Measurements from ENCODE around the gene SMG6. TPM values are rescaled to one million over a fixed set of nuclear protein-coding genes. Genes with fewer than 3 reads are reported as not detected.

Gene SMG6
- total and polyA plus RNA-seq, 2 of the 13 experiments (the other 11 are each of a cell fraction or from before 2014, with no cell fraction given), result 4.6 to 14.6 TPM

- TF ChIP-seq THAP11 (CRISPR knock-in tag; IDR thresholded peaks at IDR 0.05) (peak; percentile 79), TRIM24 (CRISPR knock-in tag; IDR thresholded peaks at IDR 0.05) (no peak), ZSCAN29 (CRISPR knock-in tag; conservative IDR thresholded peaks at IDR 0.05) (0 out of 2 replicates have a peak, but pooled peaks have one; percentile 37), DMAP1 (CRISPR knock-in tag; IDR thresholded peaks at IDR 0.05) (peak; percentile 71), ZIK1 (CRISPR knock-in tag; IDR thresholded peaks at IDR 0.05; ENCODE audit: borderline replicate concordance, low read depth) (0 out of 2 replicates have a peak, but pooled peaks have one; percentile 75), CSRNP1 (CRISPR knock-in tag; IDR thresholded peaks at IDR 0.05) (peak; percentile 49; the same call in 1 of the 2 replicates), MYC (CRISPR knock-in tag; IDR thresholded peaks at IDR 0.05; ENCODE audit: borderline replicate concordance) (peak; percentile 76; the same call in 1 of the 2 replicates), CBFB (CRISPR knock-in tag; IDR thresholded peaks at IDR 0.05) (peak; percentile 79), RAD21 (CRISPR knock-in tag; IDR thresholded peaks at IDR 0.05) (peak; percentile 26; the same call in 1 of the 2 replicates), ZNF136 (CRISPR knock-in tag; IDR thresholded peaks at IDR 0.05; ENCODE audit: low read depth) (peak; percentile 57; the same call in 1 of the 2 replicates), ZNF543 (CRISPR knock-in tag; IDR thresholded peaks at IDR 0.05) (peak; percentile 56; the same call in 1 of the 2 replicates), RFX1 (IDR thresholded peaks at IDR 0.05) (no peak), ZNF546 (CRISPR knock-in tag; conservative IDR thresholded peaks at IDR 0.05) (0 out of 2 replicates have a peak, but pooled peaks have one; percentile 35), BORCS8-MEF2B (CRISPR knock-in tag; IDR thresholded peaks at IDR 0.05) (peak; percentile 28; the same call in 1 of the 2 replicates), POLR2A (IDR thresholded peaks at IDR 0.05; ENCODE audit: insufficient read depth in 1 of 2, low read depth in 2 of 2, low read length in 2 of 2) (peak; percentile 83 to 91), KAT7 (CRISPR knock-in tag; IDR thresholded peaks at IDR 0.05; ENCODE audit: borderline replicate concordance) (peak; percentile 66; the same call in 1 of the 2 replicates), NKX3-1 (CRISPR knock-in tag; IDR thresholded peaks at IDR 0.05) (0 out of 2 replicates have a peak, but pooled peaks have one; percentile 53), PHF8 (CRISPR knock-in tag; IDR thresholded peaks at IDR 0.05) (peak; percentile 92), RBM22 (optimal IDR thresholded peaks at IDR 0.05; ENCODE audit: low read length) (no peak), ZNF777 (CRISPR knock-in tag; IDR thresholded peaks at IDR 0.05) (peak; percentile 50), ZNF746 (CRISPR knock-in tag; IDR thresholded peaks at IDR 0.05) (peak; percentile 51; the same call in 1 of the 2 replicates), FOXC1 (CRISPR knock-in tag; IDR thresholded peaks at IDR 0.05; ENCODE audit: borderline replicate concordance) (peak; percentile 37; the same call in 1 of the 2 replicates), ZNF138 (CRISPR knock-in tag; IDR thresholded peaks at IDR 0.05; ENCODE audit: low read depth) (peak; percentile 84; the same call in 1 of the 2 replicates), ASH2L (IDR thresholded peaks at IDR 0.05; ENCODE audit: insufficient read length, low read depth, low read length) (peak; percentile 74), SP4 (CRISPR knock-in tag; IDR thresholded peaks at IDR 0.05) (0 out of 2 replicates have a peak, but pooled peaks have one; percentile 52), MTA1 (CRISPR knock-in tag; IDR thresholded peaks at IDR 0.05; ENCODE audit: borderline replicate concordance) (peak; percentile 44; the same call in 1 of the 2 replicates), NCOR1 (IDR thresholded peaks at IDR 0.05; ENCODE audit: borderline replicate concordance, low read length) (no peak), ZSCAN25 (CRISPR knock-in tag; IDR thresholded peaks at IDR 0.05) (peak; percentile 92), ZNF737 (CRISPR knock-in tag; IDR thresholded peaks at IDR 0.05; ENCODE audit: borderline replicate concordance) (no peak), TCF12 (IDR thresholded peaks at IDR 0.05) (no peak), TCF12 (CRISPR knock-in tag; IDR thresholded peaks at IDR 0.05) (0 out of 2 replicates have a peak, but pooled peaks have one; percentile 17), TEAD3 (CRISPR knock-in tag; optimal IDR thresholded peaks at IDR 0.05; ENCODE audit: borderline replicate concordance) (peak; percentile 14)
Measured at GRCh38 chr17:2303204-2304188, at the start of gene SMG6, which contains the start of gene SRR (continued).

All from HepG2 (cell line).